Gastrocnemius medialis (tissue), 4 donors: ENCODE measurements around the gene PPY. TPM values are rescaled to one million over a fixed set of nuclear protein-coding genes. Genes with fewer than 3 reads are reported as not detected.
"Not testable (repeated sequence)": the region's sequence is repeated elsewhere in the genome, so short reads cannot be mapped to it uniquely, and the experiment has no call there.

Experiments
- ATAC-seq, 2 donors: fragments of 150-250 bp; one replicate each; pipeline ENCODE4 v1.9.1; 2016
- DNase-seq, 2 donors: peaks; one replicate each; pipeline ENCODE4 v3.0.0-alpha.2; 2019
- H3K27ac ChIP-seq, 4 donors: fragments of 200-600 bp; sonication (generic); 1 replicate in 1 of 4; 2 replicates in 3 of 4; pipeline ENCODE4 v1.5.1; 2016 to 2018; ENCODE audit warnings: mild to moderate bottlenecking in 2 of 4, moderate library complexity in 1 of 4
- H3K27me3 ChIP-seq, 3 donors: fragments of 200-600 bp; sonication (generic) in 2 of 3; 1 replicate in 1 of 3; 2 replicates in 2 of 3; pipeline versions ENCODE4 v1.5.1 to v1.6.0; 2016 to 2019; ENCODE audit warnings: mild to moderate bottlenecking in 1 of 3, moderate library complexity in 1 of 3
- H3K36me3 ChIP-seq, 2 donors: fragments of 200-600 bp; sonication (generic) in 1 of 2; one replicate each; pipeline ENCODE4 v1.5.1; 2017 to 2018
- H3K4me1 ChIP-seq, 2 donors: fragments of 200-600 bp; sonication (generic) in 1 of 2; one replicate each; pipeline ENCODE4 v1.5.1; 2016 to 2017; ENCODE audit warnings: mild to moderate bottlenecking in 2 of 2
- H3K4me3 ChIP-seq, 4 donors: fragments of 200-600 bp; sonication (generic) in 3 of 4; 1 replicate in 1 of 4; 2 replicates in 3 of 4; pipeline ENCODE4 v1.5.1; 2016 to 2019; ENCODE audit warnings: mild to moderate bottlenecking in 2 of 4
- H3K9me3 ChIP-seq, 3 donors: fragments of 200-600 bp; sonication (generic) in 2 of 3; 1 replicate in 1 of 3; 2 replicates in 2 of 3; pipeline ENCODE4 v1.5.1; 2016 to 2019
- POLR2A ChIP-seq, 2 donors: fragments of 450-650 bp; IDR thresholded peaks; one replicate each; pipeline ENCODE4 v1.6.1; 2017; ENCODE audit warnings: antibody characterized with exemption in 2 of 2, mild to moderate bottlenecking in 2 of 2, moderate library complexity in 2 of 2
- in situ Hi-C, 4 donors: fragments of 200-750 bp; cut with MboI; loops; one replicate each; pipeline versions ENCODE4 v1.15.0 to v1.8.0; 2017; ENCODE audit warnings: low sequenced_read_pairs in 4 of 4
- intact Hi-C: fragments of 100-400 bp; cut with DNase I; formaldehyde crosslinking; loops from one replicate; pipeline ENCODE4 v1.15.1; 2023; ENCODE audit warnings: low total_unique reads
- total RNA-seq, 4 donors: library from RNA; depleted of rRNA; stranded (reverse); fragments of >200 nt; gene quantifications; one replicate each; pipeline versions ENCODE4 v1.1.0 to v1.2.3, GENCODE V29; 2016
- TF ChIP-seq, protein P1 (sequence below), 5 experiments: fragments of 450-650 bp in 3 of 5; fragments of 200-600 bp in 2 of 5; sonication (generic) in 2 of 5; IDR thresholded peaks in 4 of 5; conservative IDR thresholded peaks in 1 of 5; 1 replicate in 4 of 5; 2 replicates in 1 of 5; pipeline ENCODE4 v1.5.1; 2016 to 2019; ENCODE audit warnings: antibody characterized with exemption in 5 of 5, mild to moderate bottlenecking in 3 of 5, moderate library complexity in 3 of 5

Gene PPY
- total RNA-seq, 4 donors from 2014 or later, result not detected

- in situ Hi-C loops, result no loop called here
- no peak for ATAC-seq
- TF ChIP-seq, protein P1, sequence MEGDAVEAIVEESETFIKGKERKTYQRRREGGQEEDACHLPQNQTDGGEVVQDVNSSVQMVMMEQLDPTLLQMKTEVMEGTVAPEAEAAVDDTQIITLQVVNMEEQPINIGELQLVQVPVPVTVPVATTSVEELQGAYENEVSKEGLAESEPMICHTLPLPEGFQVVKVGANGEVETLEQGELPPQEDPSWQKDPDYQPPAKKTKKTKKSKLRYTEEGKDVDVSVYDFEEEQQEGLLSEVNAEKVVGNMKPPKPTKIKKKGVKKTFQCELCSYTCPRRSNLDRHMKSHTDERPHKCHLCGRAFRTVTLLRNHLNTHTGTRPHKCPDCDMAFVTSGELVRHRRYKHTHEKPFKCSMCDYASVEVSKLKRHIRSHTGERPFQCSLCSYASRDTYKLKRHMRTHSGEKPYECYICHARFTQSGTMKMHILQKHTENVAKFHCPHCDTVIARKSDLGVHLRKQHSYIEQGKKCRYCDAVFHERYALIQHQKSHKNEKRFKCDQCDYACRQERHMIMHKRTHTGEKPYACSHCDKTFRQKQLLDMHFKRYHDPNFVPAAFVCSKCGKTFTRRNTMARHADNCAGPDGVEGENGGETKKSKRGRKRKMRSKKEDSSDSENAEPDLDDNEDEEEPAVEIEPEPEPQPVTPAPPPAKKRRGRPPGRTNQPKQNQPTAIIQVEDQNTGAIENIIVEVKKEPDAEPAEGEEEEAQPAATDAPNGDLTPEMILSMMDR (IDR thresholded peaks at IDR 0.05 in 4 of 5, conservative IDR thresholded peaks at IDR 0.05 in 1 of 5), result no peak
- TF ChIP-seq POLR2A (IDR thresholded peaks at IDR 0.05), result no peak
- Histone ChIP-seq H3K36me3 (no peaks in the 10 kb centered on the region), H3K4me3 (no peak overlapping the region), H3K4me1 (peaks cover 2 to 3% of the 10 kb centered on the region in 2 donors), H3K27me3 (peaks cover 0 to 3% (median 0%) of the 10 kb centered on the region in 3 donors), H3K9me3 (no peaks in the 10 kb centered on the region), H3K27ac (no peak overlapping the region)
- intact Hi-C loops, result no loop called here
- no peak for DNase-seq
These were observed 9.9 kb downstream of the PPY start for GRCh38 chr17:43932357-43932756.

DNA sequence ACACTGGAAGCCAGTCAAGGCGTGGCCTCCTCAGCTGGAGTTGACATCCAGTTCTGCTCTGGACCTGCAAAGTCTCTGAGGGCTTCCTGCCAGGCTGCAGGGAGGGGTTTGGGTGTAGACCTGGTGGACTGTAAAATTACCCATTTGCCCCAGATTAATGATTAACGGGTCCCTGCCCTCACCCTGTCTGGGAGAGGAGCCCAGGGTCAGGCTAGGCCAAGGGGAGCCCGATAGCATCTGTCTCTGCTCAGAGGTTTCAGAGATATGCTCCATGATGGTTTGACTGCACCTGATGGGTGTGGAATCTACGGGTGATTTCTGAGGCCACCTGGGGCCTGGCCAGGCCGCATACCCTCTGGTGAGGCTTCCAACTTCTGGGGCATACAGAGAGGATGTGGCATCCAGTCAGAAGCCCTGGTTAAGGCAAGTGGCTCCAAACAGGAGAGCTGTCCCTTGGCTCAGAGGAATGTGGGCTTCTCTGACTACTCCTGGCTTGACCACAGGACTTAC lies 11.2 kb downstream of the PPY start:
- no peak for TF ChIP-seq POLR2A (IDR thresholded peaks at IDR 0.05)
- TF ChIP-seq, protein P1 (IDR thresholded peaks at IDR 0.05 in 4 of 5, conservative IDR thresholded peaks at IDR 0.05 in 1 of 5), result no peak

GRCh38 chr17:43928609-43929008 lies 13.7 kb downstream of the PPY start:
- no peak overlapping the region for H3K4me3 ChIP-seq
- DNase-seq (no peak), ATAC-seq (no peak)
- intact Hi-C loops (no loop called here), in situ Hi-C loops (no loop called here)
- H3K27me3 ChIP-seq, result peaks cover 0 to 17% (median 4%) of the 10 kb centered on the region in 3 donors
- no peaks in the 10 kb centered on the region for H3K9me3 ChIP-seq
- peaks cover 3 to 8% of the 10 kb centered on the region in 2 donors for H3K4me1 ChIP-seq
- no peak overlapping the region for H3K27ac ChIP-seq
- H3K36me3 ChIP-seq, result no peaks in the 10 kb centered on the region
- TF ChIP-seq, protein P1 (IDR thresholded peaks at IDR 0.05 in 4 of 5, conservative IDR thresholded peaks at IDR 0.05 in 1 of 5), result no peak
- no peak for TF ChIP-seq POLR2A (IDR thresholded peaks at IDR 0.05)

More for the DNA sequence above, 11.2 kb downstream of the PPY start:
- DNase-seq (no peak), ATAC-seq (no peak)
- intact Hi-C loops (no loop called here), in situ Hi-C loops (no loop called here)
- Histone ChIP-seq H3K4me3 (no peak overlapping the region), H3K9me3 (no peaks in the 10 kb centered on the region), H3K4me1 (peaks cover 3 to 8% of the 10 kb centered on the region in 2 donors), H3K27ac (no peak overlapping the region), H3K27me3 (peaks cover 0 to 10% (median 4%) of the 10 kb centered on the region in 3 donors), H3K36me3 (no peaks in the 10 kb centered on the region)

DNA sequence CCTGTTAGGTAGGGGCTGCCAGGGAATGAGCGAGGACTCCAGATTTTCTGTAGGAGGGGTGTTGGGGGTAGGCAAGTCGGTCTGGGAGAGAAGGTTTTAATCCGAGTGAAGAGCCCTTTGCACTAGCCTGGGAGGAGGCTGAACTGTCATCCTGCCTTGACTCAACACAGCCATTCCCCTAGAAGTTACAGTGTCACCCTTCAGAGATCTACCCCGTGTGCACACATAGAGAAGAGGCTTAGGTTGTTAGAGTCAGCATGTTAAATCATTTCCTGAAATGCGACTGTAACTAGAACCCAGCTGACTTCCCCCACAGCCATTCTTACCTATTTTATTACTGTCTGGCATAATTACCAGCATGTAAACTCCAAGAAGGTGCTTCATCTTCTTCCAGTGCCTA lies 14.3 kb downstream of the PPY start:
- H3K4me1 ChIP-seq, intact Hi-C loops, in situ Hi-C loops, H3K36me3 ChIP-seq, H3K9me3 ChIP-seq, DNase-seq: not testable (repeated sequence)
- ATAC-seq, result peak; percentile 21 to 38
- Histone ChIP-seq H3K27me3 (peaks cover 0 to 17% (median 4%) of the 10 kb centered on the region in 3 donors), H3K4me3 (peak overlapping the region in 3 of 4 donors; percentile 44 to 60 (median 55)), H3K27ac (peak overlapping the region in 3 of 4 donors; percentile 49 to 73 (median 62))

DNA sequence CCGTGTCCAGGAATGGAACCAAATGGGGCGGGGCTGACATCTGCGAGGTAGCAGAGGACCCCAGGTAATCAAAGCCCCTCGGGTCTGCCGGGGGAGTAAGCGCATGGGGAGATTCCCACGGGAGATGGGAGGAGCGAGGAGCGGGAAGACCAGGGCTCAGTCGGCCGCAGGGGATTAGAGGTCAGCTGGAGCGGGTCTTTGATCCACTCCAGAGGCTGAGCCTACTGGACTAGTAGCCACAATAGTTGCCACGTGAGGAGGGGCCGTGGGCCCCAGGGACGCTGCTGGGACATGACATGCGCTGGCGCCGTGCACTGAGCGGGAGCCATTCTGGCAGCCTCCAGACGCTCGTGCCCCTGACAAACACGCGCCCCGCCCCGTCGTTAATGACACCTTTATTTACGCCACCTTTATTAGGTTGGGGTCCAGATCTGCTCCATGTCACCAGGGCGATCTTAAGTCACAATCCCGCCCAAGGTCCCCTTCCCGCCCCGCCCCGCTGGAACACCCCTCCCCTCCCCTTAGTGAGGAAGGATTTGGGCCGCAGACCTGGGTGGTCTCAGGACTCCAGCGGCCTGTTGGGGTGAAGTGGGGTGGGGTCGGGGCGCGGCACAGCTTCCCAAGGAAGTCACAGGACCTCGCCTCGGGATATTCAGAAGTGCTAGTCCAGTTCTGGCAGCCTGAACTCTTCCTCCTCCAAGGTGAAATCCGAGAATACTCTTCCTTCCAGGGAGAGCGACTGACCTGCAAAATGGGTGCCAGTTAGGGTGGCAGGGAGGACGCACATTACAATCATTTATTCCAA lies 15.0 kb downstream of the PPY start:
- peaks cover 0 to 17% (median 4%) of the 10 kb centered on the region in 3 donors for H3K27me3 ChIP-seq
- intact Hi-C loops, result no loop called here

More for the DNA sequence above, 15.0 kb downstream of the PPY start:
- no peaks in the 10 kb centered on the region for H3K9me3 ChIP-seq
- peak overlapping the region; percentile 47 to 73 (median 56) for H3K27ac ChIP-seq
- peak overlapping the region; percentile 44 to 60 (median 50) for H3K4me3 ChIP-seq
- peaks cover 3 to 8% of the 10 kb centered on the region in 2 donors for H3K4me1 ChIP-seq
- no peaks in the 10 kb centered on the region for H3K36me3 ChIP-seq
- TF ChIP-seq, protein P1 (IDR thresholded peaks at IDR 0.05 in 4 of 5, conservative IDR thresholded peaks at IDR 0.05 in 1 of 5), result no peak
- TF ChIP-seq POLR2A (IDR thresholded peaks at IDR 0.05), result no peak
- peak; percentile 95 for ATAC-seq
- DNase-seq, result peak; percentile 28 to 47
- in situ Hi-C loops, result no loop called here
